DMS53 treated with DMSO at 0.1 percent for 48 hours (cell line): Measurements from ENCODE around the gene MAP4.
"Not testable (repeated sequence)": the region's sequence is repeated elsewhere in the genome, so short reads cannot be mapped to it uniquely, and the experiment has no call there.

Experiments used
- DNase-seq: peaks from one replicate; lab custom pipeline; 2025; ENCODE audit not compliant: unreplicated experiment; lab: John Stamatoyannopoulos, UW

The MAP4 gene

DNA sequence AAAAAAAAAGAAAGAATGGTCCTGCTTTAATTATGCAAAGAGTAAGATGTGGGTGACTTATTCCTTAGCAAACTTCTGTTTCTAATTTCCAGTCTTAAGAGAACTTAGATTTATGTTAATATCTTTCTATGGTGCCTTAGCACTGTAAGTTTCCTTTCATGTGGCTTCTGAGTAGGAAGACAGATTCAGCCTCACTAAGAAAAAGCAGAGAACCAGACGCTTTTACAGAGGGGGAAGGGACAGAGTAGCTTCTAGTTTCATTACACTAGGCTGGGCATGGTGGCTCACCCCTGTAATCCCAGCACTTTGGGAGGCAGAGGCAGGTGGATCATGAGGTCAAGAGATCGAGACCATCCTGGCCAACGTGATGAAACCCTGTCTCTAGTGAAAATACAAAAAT, 118.3 kb downstream of the MAP4 start:
- DNase-seq = no peak

DNA sequence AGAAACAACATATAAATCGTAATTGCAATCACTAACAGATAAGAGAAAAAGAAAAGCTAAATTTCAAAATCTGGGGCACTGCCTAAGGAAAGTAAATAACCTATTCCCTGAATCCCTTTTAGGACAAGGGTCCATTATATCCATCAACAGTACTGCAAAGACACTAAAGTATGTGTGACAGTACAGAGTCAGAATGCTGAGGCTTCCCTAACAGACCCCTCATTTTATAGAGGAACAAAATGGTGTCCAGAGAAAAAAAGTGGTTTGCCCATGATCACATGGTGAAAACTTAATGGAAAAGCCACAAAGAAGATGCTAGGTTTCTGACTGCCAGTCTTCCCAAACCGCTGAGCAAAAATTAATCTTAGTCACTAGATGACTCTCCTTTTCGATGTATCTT, 119.5 kb downstream of the MAP4 start:
- no peak for DNase-seq

DNA sequence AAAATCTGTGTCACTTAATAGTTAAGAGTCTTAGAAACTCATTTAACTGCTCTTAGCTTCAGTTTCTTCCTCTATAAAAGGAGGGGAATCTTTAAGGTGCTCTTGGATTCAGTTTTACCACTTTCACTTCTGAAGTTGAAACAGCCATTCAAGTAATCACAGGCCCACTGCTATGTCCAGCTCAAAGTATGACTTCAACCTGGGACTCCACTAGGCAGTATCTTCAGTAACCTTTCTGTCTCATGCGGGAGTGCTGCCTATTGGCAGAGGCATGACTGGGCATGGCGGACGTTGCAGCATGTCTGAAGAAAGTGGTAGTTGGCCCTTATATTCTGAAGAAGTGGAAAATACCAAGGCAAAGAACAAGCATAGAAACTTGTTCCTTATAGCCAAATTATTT, 121.0 kb downstream of the MAP4 start:
- no peak for DNase-seq

DNA sequence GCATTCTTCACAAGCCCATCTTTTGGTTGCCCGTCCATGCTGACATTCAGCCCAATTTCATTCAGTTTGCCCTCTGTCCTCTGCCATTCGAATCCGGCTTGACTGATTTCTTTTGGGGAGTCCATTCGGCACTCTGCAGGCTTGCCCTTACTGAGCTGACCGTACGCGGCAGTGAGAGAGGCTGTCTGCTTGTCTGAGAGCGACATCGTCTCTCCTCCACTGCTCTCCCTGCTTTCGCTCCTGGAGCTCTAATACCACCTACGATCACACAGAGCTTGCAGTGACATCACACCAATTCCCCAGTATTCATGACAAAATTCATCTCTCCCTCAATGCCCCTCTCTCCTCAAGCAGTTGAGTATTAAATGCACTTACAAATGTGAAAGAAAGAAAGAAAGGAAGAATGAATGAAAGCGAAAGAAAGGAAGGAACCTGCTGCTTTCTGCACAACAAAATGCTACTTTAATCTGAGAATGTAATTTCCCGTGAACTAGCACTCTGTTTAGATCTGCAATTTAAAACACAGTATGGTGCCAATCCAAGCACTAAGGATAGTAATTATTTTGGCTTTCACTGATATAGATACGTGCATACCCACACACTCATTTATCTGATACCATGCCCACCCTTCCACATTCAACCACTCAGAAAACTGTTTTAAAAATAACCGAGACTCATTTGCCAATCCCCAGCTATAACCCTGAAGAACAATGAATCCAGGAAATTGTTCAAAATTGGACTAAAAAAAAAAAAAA, 123.8 kb downstream of the MAP4 start:
- no peak for DNase-seq

DNA sequence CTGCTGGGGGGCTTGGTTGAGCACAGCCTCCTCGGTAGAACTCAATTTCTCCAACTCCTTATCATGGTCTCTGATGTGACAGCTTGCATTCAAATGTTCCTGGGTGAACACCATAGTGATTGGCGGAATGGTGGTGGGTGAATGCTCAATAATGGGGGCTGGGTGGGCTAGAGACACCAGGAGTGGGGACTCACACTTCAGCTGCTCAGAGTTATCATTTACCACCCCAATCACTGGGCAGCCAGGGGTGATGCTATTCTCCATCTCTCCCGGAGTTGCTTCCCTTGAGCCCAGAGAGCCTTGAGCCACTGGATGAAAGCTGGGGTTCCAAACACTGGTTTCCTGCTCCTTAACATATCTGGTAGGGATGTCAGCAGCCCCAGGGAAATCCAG, 124.6 kb downstream of the MAP4 start:
- DNase-seq = no peak

DNA sequence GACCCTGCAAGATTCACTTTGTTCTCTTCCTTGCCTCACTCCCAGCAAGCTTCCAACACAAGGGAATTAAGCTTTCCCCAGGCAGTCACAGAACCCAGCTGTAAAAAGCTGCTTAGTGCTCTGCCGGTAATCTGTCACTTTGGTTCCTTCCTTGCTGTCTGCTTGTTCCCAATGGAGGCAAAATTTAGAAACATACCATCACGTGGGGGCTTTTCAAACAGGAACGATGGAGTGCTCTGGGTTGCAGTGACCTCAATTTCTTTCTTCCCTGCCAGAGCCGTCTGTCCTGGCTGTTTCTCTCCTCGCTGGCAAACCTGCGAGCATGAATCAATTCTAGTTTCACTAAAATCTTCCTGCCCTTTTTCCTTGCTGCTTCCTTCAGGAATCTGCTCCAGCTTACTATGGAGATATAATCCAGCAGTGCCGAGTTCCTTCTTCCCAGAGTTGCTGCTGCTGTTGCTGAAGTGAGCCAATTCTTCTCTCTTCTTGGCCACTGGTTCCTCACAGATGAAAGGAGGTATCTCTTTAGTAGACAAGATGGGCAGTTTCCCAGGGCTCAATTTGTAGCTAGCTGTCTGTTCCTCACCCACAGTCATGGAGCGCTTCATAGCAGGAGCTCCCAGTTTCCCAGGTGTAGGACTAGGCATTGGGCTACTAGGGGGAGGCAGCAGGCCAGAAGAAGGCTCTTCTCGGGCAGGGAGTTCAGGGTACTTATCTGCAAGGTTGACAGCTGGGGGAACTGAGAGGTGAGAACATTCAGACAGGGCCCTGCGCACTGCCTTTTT, 125.2 kb downstream of the MAP4 start:
- DNase-seq = no peak

DNA sequence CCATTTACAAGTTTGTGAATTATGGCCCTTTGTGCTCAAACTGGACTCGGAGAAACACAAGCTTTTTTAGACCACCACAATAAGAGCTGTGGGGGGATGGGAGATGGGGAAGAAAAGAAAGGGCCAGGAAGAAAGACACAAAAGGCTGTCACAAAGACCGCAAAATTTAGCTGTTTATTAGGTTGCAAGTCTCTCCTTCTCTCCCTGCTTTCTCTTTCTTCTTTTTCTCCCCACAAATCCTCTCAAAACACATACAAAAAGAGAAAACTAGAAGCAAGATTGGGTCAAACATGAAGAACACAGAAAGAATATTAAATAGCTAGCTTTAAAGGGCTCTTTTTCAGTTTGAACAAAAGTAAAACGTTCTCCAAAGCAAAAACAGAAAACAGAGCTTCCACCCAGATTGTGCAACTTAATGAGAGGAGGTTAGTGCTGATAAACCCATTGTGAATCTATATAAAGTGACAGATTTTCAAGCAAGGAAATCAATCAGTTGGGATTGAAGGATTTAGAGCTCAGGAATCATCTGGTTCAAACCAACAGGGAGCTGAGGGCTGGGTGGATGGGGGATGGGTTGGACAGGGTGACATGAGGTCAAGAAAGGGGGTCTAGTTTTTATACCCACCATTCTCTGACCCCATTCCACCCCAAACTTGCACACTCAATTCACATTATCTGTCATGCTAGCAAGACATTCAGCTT, 125.9 kb downstream of the MAP4 start:
- DNase-seq = no peak

DNA sequence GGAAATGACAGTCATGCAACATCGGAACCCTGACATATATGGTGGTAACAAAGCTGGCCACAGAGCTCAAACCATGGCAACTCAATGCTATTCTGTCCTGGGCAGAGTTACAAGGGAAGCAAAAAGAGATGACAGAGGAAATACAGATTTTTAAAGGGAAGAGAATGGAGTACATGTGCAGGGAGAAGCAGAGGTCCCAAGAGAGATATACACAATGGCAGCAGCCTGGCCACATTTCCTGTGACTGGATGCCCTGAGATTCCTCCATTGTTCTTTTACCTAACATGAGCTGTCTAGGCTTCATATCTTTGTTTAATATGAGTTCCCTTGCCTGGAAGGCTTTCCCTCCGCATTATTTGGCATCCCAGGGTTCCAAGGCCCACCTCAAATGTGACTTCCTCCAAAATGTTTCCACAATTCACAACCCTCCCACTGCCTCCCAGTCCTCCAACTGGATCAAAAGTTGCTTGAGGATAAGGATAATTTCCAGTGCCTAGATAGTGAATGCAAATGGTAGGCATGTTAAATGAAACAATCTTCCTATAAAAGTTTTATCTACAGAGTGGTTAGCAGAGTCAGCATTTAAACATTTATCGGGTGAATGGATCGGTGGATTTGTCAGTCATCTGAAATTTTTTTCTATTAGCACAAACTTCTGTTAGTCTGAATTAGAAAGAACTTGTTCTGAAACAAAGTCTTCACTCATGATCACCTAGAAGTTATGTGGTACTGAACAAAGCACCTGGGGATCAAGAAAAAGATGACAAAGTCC, 127.0 kb downstream of the MAP4 start:
- DNase-seq = no peak

DNA sequence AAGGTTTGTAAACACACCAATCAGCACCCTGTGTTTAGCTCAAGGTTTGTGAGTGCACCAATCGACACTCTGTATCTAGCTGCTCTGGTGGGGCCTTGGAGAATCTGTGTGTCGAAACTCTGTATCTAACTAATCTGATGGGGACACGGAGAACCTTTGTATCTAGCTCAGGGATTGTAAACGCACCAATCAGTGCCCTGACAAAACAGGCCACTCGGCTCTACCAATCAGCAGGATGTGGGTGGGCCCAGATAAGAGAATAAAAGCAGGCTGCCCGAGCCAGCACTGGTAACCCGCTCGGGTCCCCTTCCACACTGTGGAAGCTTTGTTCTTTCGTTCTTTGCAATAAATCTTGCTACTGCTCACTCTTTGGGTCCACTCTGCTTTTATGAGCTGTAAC, 128.2 kb downstream of the MAP4 start:
- DNase-seq = not testable (repeated sequence)

DNA sequence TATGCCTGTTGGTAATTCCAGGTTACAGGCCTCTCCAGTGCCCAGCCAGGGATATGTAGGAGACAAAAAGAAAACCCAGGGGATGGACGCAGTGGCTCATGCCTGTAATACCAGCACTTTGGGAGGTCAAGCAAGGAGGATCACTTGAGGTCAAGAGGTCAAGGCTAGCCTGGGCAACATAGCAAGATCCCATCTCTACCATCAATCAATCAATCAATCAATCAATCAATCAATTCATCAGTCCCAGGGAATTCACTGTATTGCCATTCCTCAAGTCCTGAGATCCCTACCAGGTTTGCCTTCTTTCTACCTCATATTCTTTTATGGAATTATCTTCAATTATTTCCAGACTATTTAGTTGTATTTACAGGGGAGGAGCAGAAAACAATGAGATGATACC, 131.0 kb downstream of the MAP4 start:
- no peak for DNase-seq

DNA sequence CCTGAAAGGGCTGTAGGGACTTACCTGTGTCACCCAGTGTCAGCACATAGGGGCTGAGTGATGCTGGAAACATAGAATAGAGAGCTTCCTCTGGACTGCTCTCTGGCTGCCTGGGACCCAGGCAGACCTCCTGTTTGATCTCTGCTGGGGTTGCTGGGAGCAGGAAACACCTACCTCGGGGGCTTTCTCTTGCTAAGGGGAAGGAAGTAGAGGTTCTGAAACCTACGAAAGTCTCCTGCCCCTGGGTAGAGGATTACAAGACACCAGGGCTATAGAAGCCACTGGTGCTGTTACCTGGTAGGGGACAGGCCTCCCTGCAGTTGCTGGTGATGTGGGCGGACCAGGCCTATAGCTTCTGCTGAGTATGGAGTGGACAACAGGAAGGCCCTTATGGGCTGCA, 131.6 kb downstream of the MAP4 start:
- no peak for DNase-seq

DNA sequence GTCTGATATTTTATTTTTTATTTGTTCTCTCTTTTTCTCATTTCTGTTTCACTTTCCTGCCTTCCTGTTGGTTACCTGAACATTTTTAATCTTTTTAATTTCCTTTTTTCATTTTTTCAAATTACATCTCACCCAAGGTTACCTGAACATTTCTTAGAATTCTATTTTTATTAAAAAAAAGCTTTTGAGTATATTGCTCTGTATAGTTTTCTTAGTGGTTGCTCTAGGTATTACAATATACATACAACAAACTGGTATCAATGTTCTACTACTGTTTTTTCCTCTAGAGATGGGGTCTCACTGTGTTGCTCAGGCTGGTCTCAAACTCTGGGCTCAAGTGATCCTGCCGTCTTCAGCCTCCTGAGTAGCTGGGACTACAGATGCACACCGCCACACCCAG, 133.9 kb downstream of the MAP4 start:
- no peak for DNase-seq

DNA sequence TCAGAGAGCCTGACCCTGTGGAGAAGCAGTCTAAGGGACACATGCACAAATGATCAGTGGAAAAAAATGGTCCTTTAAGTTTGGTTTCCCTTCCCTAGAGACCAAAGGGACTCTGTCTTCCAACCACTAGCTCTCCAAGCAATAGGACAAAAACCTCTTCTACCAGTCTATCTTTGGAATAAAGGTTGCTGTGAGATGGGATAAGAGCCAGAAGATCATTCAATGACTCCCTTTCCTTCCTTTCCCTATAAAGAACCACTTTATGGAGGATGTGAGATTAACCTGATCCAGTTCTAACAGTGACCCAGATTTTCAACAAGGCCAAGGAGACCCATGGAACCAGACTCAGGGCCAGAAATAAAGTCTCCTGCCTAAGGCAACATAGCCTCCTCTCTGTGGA, 138.5 kb downstream of the MAP4 start:
- no peak for DNase-seq

DNA sequence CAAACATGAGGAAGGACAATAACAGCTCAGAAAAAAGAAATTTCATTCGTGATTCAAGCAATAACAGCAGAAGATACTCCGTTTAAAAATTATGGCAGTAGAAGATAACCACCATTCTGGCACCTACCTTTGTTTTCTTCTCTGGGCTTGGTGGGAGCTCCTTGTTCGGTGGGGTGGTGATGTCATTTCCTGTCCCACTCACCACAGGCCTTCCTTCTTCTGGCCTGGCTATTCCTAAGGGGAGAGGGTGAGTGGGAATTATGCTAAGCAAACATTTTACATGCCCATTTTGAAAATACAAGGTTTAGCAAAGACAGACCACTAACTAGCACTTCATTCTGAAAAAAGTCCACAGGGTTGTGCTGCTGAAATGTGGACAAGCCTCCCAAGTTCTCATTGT, 138.9 kb downstream of the MAP4 start:
- DNase-seq = no peak

DNA sequence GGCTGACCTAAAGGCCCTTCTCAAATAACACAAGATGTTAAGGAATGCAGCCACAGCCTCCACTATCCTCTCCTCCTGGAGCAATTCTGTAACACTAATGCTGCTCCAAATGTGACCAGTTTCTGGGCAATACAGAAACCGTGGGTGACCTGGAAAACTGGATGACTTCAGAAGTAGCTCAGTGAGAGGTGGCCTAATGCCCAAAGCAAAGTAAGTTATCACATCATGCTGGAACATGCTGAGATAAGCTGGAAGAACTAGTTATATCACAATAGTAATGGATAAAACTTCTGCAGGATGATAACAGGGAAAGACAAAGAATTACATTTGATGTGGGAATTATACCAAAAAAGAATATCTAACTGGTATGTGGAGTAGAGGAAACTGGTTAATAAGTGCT, 141.3 kb downstream of the MAP4 start:
- no peak for DNase-seq

DNA sequence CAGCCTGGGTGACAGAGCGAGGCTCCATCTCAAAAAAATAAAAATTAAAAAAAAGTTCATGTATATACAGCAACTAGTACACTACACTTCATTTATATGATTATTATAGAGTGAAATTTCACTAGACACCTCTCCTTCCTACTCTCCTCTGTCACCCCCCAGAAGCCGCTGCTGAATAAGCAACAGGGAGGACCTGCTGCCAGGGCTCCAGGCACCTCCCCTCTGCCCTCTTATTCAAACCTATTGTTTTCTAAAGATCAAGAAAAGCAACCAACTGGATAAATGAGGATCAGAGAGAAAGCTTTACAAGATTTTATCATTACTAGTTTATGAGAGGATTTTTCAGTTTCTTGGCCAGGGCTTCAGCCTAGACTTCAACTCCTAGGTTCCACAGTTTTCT, 141.8 kb downstream of the MAP4 start:
- DNase-seq = no peak

DNA sequence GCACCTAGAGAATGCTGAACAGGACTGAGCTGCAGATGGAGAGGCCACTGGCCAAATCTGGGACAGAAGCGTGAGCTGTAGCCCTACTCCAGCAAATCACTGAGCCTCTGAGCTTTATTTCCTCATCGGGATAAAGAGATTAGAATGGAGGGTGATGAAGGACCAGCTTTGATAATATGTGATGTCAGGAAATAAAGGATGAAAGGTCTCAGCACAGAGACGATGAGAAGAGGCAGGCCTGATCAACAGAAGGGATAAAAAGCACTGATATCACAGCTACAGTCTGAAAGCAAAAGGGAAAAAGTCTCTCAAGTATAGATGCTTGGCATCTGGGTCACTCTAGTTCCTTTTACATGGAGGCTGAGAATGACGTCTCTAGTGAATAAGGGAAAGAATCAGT, 143.3 kb downstream of the MAP4 start:
- no peak for DNase-seq

DNA sequence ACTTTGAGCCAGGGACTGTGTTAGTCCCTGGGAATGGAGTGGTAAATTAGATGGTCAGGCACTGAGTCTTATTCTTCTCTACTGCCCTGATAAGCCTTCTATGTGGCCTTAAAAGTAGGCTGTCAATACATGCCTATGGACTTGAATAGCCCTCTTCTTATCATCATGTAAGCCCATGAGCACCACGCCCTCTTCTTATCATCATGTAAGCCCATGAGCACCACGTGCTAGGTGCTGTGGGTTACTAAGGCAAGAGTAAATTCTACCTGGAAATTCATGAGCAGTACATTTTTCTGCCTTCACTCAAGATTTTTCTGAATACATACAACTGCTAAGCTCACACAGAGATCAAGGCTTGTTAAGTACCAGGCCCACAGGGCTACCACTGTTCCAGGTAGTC, 144.8 kb downstream of the MAP4 start:
- no peak for DNase-seq

DNA sequence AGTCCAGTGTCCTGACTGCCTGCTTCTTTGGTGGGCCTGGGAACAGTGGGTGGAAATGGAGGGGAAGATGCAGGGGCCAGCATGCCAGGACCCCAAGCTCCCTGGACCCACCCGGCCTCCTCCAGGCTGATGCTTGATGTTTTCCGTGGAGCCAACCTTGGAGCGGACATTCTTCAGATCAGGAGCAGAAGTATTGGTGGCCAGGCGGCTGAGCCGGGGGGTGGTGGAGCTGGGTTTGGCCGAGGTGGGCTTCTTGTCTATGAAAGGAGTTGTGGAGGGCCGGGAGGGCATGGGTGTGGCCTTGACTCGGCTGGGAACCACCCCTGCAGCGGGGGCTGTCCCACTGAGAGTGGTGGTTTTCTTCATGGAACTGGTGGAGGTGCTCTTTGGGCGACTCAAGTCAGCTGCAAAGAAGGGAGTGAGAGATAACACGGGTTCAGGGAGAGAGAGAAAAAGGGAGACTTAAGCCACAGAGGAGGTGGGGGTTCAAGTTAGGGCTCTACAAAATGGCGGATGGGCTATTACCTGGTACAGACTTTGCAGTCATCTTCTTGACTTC, 145.4 kb downstream of the MAP4 start:
- no peak for DNase-seq

DNA sequence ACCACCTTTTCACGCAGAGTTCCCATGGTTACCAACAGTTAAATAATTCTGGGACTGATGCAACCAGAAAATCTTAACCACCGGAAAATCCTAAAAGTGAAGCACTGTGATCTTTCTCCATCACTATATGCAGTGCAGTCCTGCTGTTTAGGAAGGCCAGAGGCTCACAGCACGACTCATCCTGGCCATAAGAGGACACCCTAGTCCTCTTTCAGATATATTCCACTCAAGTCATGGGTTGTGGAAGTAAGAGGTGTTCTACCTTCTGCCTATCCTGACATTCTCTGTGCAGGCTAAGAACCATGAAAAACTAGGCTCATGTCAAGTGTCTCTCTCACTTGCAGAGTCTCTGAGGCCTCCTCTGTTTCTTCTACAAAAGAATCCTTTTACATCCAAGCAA, 146.1 kb downstream of the MAP4 start:
- no peak for DNase-seq

DNA sequence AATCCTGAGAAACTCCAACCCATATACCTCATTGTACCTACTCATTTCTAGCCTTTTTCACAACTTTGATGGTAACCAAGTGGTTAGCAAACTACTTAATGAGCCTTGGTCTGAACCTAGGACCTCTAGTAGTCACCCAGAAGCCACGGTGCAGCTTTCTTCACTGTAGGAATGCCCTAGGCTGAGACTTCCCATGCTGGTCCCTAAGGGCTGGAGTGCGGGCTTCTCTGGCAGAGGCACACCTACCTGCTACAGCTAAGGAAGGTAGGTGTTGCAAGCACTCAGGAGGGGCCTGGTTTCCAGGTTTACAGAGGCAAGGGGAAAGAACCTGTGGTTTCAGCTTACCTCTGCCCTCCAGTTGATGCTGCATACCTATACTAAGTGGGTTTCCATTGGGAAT, 147.9 kb downstream of the MAP4 start:
- DNase-seq = no peak
